K562 (cell line): ENCODE measurements around the gene STK11. TPM values are rescaled to one million over a fixed set of nuclear protein-coding genes. Genes with fewer than 3 reads are reported as not detected.

Experiments used
- DMBX1 ChIP-seq: fragments of 250-450 bp; sonication (Bioruptor Pico); IDR thresholded peaks from 2 replicates; pipeline ENCODE4 v1.8.0; 2022; ENCODE audit warnings: inconsistent platforms, mild to moderate bottlenecking, moderate library complexity, borderline replicate concordance
- DPF2 ChIP-seq: fragments of 450-650 bp; IDR thresholded peaks from 2 replicates; pipeline ENCODE4 v1.6.1; 2016
- ERF ChIP-seq: fragments of 450-650 bp; formaldehyde crosslinking; IDR thresholded peaks from 2 replicates; pipeline ENCODE4 v1.4.0; 2020; ENCODE audit warnings: mild to moderate bottlenecking, mixed read lengths
- GABPB2 ChIP-seq: fragments of 250-450 bp; sonication (Bioruptor Pico); conservative IDR thresholded peaks from 2 replicates; pipeline ENCODE4 v1.5.1; 2021; ENCODE audit warnings: mild to moderate bottlenecking
- HNRNPH1 ChIP-seq: fragments of 200-400 bp; formaldehyde crosslinking; optimal IDR thresholded peaks from 2 replicates; pipeline ENCODE3; 2017; ENCODE audit warnings: low read depth, mild to moderate bottlenecking, low read length, moderate library complexity
- KAT7 ChIP-seq: sonication (generic); formaldehyde crosslinking; IDR thresholded peaks from 2 replicates; pipeline ENCODE4 v1.8.0; 2022; ENCODE audit warnings: missing genetic modification reagents, mild to moderate bottlenecking, borderline replicate concordance
- SNRNP70 ChIP-seq: fragments of 200-400 bp; formaldehyde crosslinking; optimal IDR thresholded peaks from 2 replicates; pipeline ENCODE3; 2017; ENCODE audit warnings: low read depth, low read length
- SRSF3 ChIP-seq: fragments of 200-400 bp; formaldehyde crosslinking; IDR thresholded peaks from 2 replicates; pipeline ENCODE4 v1.6.1; 2016; ENCODE audit warnings: mild to moderate bottlenecking, low read length, moderate library complexity; ENCODE audit not compliant: insufficient read depth
- TCF7 ChIP-seq: sonication (generic); IDR thresholded peaks from 2 replicates; pipeline ENCODE4 v1.6.1; 2016; ENCODE audit warnings: antibody characterized with exemption, borderline replicate concordance
- THAP12 ChIP-seq: fragments of 250-450 bp; sonication (Bioruptor Pico); IDR thresholded peaks from 2 replicates; pipeline ENCODE4 v1.9.0; 2021; ENCODE audit warnings: mild to moderate bottlenecking, inconsistent platforms
- ZBED1 ChIP-seq: IDR thresholded peaks from 2 replicates; pipeline ENCODE4 v1.6.1; 2014
- ZNF140 ChIP-seq: fragments of 250-450 bp; sonication (Bioruptor Pico); IDR thresholded peaks from 2 replicates; pipeline ENCODE4 v1.8.0; 2021; ENCODE audit warnings: moderate library complexity, mild to moderate bottlenecking, inconsistent platforms
- ZNF232 ChIP-seq: sonication (generic); formaldehyde crosslinking; IDR thresholded peaks from 2 replicates; pipeline ENCODE4 v1.8.0; 2022; ENCODE audit warnings: mild to moderate bottlenecking, missing genetic modification reagents
- polyA plus RNA-seq, 8 experiments: library from polyadenylated mRNA; depleted of rRNA in 4 of 8; stranded (reverse) in 5 of 8; unstranded in 3 of 8; fragments of >200 nt; fragmentation: Nextera tagmentation in 2 of 8; fragmentation: Illumina TruSeq in 1 of 8; extraction: Ambion mirVana in 2 of 8; extraction: Trizol in 1 of 8; gene quantifications; 2 replicates each; pipeline versions ENCODE4 v1.2.1 to v1.2.3, GENCODE V29; 2011 to 2014; ENCODE audit warnings: inconsistent platforms in 1 of 8, missing spikeins in 1 of 8
- total RNA-seq, 7 experiments: library from RNA; depleted of rRNA in 6 of 7; stranded (reverse); fragments of >200 nt in 6 of 7; fragmentation: Illumina TruSeq in 2 of 7; extraction: Trizol in 2 of 7; gene quantifications; 2 replicates each; pipeline versions ENCODE4 v1.2.1 to v1.2.3, GENCODE V29; 2011 to 2021; ENCODE audit warnings: low replicate concordance in 1 of 7
- TF ChIP-seq, protein P1 (sequence below): sonication (generic); formaldehyde crosslinking; IDR thresholded peaks from 2 replicates; pipeline ENCODE4 v1.8.0; 2022; ENCODE audit warnings: mild to moderate bottlenecking, missing genetic modification reagents
- TF ChIP-seq, protein P2 (sequence below), 2 experiments: fragments of 450-650 bp in 1 of 2; IDR thresholded peaks; 2 replicates each; pipeline ENCODE4 v1.6.1; 2011 to 2017; ENCODE audit warnings: low read depth in 2 of 2, antibody characterized with exemption in 1 of 2, borderline replicate concordance in 1 of 2, low read length in 1 of 2, mild to moderate bottlenecking in 1 of 2, mixed read lengths in 1 of 2; ENCODE audit not compliant: control insufficient read depth in 1 of 2

Gene STK11
- total and polyA plus RNA-seq, 9 of the 15 experiments (the other 6 are each of a cell fraction or from before 2014, with no cell fraction given) = 0.15 to 96.5 (median 31.7) TPM

GRCh38 chr19:1173845-1174809 is 31.5 kb upstream of the STK11 start, which contains the start of gene SBNO2 (continued):
- TF ChIP-seq, protein P1, sequence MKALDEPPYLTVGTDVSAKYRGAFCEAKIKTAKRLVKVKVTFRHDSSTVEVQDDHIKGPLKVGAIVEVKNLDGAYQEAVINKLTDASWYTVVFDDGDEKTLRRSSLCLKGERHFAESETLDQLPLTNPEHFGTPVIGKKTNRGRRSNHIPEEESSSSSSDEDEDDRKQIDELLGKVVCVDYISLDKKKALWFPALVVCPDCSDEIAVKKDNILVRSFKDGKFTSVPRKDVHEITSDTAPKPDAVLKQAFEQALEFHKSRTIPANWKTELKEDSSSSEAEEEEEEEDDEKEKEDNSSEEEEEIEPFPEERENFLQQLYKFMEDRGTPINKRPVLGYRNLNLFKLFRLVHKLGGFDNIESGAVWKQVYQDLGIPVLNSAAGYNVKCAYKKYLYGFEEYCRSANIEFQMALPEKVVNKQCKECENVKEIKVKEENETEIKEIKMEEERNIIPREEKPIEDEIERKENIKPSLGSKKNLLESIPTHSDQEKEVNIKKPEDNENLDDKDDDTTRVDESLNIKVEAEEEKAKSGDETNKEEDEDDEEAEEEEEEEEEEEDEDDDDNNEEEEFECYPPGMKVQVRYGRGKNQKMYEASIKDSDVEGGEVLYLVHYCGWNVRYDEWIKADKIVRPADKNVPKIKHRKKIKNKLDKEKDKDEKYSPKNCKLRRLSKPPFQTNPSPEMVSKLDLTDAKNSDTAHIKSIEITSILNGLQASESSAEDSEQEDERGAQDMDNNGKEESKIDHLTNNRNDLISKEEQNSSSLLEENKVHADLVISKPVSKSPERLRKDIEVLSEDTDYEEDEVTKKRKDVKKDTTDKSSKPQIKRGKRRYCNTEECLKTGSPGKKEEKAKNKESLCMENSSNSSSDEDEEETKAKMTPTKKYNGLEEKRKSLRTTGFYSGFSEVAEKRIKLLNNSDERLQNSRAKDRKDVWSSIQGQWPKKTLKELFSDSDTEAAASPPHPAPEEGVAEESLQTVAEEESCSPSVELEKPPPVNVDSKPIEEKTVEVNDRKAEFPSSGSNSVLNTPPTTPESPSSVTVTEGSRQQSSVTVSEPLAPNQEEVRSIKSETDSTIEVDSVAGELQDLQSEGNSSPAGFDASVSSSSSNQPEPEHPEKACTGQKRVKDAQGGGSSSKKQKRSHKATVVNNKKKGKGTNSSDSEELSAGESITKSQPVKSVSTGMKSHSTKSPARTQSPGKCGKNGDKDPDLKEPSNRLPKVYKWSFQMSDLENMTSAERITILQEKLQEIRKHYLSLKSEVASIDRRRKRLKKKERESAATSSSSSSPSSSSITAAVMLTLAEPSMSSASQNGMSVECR (CRISPR knock-in tag) = peak; percentile 41; the same call in 1 of the 2 replicates
- TF ChIP-seq SNRNP70 (no peak), SRSF3 (no peak), GABPB2 (CRISPR knock-in tag) (no peak), DMBX1 (CRISPR knock-in tag) (no peak), THAP12 (CRISPR knock-in tag) (no peak), DPF2 (0 out of 2 replicates have a peak, but pooled peaks have one; percentile 16), ERF (CRISPR knock-in tag) (no peak), TCF7 (no peak), ZNF140 (CRISPR knock-in tag) (no peak), KAT7 (CRISPR knock-in tag) (0 out of 2 replicates have a peak, but pooled peaks have one; percentile 65), ZBED1 (no peak), HNRNPH1 (no peak), ZNF232 (CRISPR knock-in tag) (no peak)
- TF ChIP-seq, protein P2, sequence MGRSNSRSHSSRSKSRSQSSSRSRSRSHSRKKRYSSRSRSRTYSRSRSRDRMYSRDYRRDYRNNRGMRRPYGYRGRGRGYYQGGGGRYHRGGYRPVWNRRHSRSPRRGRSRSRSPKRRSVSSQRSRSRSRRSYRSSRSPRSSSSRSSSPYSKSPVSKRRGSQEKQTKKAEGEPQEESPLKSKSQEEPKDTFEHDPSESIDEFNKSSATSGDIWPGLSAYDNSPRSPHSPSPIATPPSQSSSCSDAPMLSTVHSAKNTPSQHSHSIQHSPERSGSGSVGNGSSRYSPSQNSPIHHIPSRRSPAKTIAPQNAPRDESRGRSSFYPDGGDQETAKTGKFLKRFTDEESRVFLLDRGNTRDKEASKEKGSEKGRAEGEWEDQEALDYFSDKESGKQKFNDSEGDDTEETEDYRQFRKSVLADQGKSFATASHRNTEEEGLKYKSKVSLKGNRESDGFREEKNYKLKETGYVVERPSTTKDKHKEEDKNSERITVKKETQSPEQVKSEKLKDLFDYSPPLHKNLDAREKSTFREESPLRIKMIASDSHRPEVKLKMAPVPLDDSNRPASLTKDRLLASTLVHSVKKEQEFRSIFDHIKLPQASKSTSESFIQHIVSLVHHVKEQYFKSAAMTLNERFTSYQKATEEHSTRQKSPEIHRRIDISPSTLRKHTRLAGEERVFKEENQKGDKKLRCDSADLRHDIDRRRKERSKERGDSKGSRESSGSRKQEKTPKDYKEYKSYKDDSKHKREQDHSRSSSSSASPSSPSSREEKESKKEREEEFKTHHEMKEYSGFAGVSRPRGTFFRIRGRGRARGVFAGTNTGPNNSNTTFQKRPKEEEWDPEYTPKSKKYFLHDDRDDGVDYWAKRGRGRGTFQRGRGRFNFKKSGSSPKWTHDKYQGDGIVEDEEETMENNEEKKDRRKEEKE (IDR thresholded peaks at IDR 0.05; ENCODE audit: borderline replicate concordance in 1 of 2, control insufficient read depth in 1 of 2, low read depth in 2 of 2, low read length in 1 of 2) = no peak
